ENCODE data around the gene SRXN1.

GRCh38 chr20:663315-664090 is 10.5 kb upstream of the SRXN1 start:
- TF ChIP-seq CTCF (IDR thresholded peaks at IDR 0.05; ENCODE audit: extremely low read depth in 1 of 2, insufficient read depth in 1 of 2, low read depth in 1 of 2, low read length in 2 of 2) (no peak), MYC (IDR thresholded peaks at IDR 0.05; ENCODE audit: low read depth, low read length) (no peak), POLR2AphosphoS5 (IDR thresholded peaks at IDR 0.05; ENCODE audit: insufficient read depth, low read depth, low read length) (no peak), JUN (IDR thresholded peaks at IDR 0.05; ENCODE audit: borderline replicate concordance, insufficient read depth, insufficient read length, low read depth) (no peak), EZH2 (IDR thresholded peaks at IDR 0.05; ENCODE audit: borderline replicate concordance, low read depth, low read length, severe bottlenecking) (peak; percentile 74), MAX (IDR thresholded peaks at IDR 0.05; ENCODE audit: insufficient read depth, insufficient read length) (no peak), POLR2A (IDR thresholded peaks at IDR 0.05; ENCODE audit: low read depth, low read length) (no peak), GATA2 (IDR thresholded peaks at IDR 0.05; ENCODE audit: insufficient read depth, insufficient read length, low read depth, low read length) (no peak), FOS (IDR thresholded peaks at IDR 0.05; ENCODE audit: borderline replicate concordance, insufficient read depth, low read length) (no peak)
